ENCODE results near the gene TNXB. TPM values are rescaled to one million over a fixed set of nuclear protein-coding genes. Genes with fewer than 3 reads are reported as not detected.

Gene TNXB
- polyA plus RNA-seq, 1 donor from 2014 or later = 3.3 TPM

- H3K9ac ChIP-seq (ENCODE audit: low read length) = no peak overlapping the region
- H3K4me2 ChIP-seq (ENCODE audit: low read length) = no peak overlapping the region
- H3K27ac ChIP-seq (ENCODE audit: low read length) = no peak overlapping the region
- no peaks in the 10 kb centered on the region for H4K20me1 ChIP-seq (ENCODE audit: insufficient read depth)
- H3K4me3 ChIP-seq (ENCODE audit: low read length) = no peak overlapping the region
- H3K36me3 ChIP-seq (ENCODE audit: insufficient read depth, low read length) = no peaks in the 10 kb centered on the region
- TF ChIP-seq MXI1 (conservative IDR thresholded peaks at IDR 0.05; ENCODE audit: poor library complexity, severe bottlenecking) (no peak), EP300 (conservative IDR thresholded peaks at IDR 0.05; ENCODE audit: poor library complexity, severe bottlenecking) (no peak), EZH2 (IDR thresholded peaks at IDR 0.05; ENCODE audit: borderline replicate concordance, insufficient read depth, low read length, poor library complexity, severe bottlenecking) (no peak), POLR2AphosphoS5 (IDR thresholded peaks at IDR 0.05) (no peak), RAD21 (conservative IDR thresholded peaks at IDR 0.05) (no peak), REST (IDR thresholded peaks at IDR 0.05; ENCODE audit: borderline replicate concordance) (no peak), TAF1 (IDR thresholded peaks at IDR 0.05; ENCODE audit: low read depth) (no peak), CTCF (IDR thresholded peaks at IDR 0.05; ENCODE audit: poor library complexity, severe bottlenecking) (no peak), SMC3 (conservative IDR thresholded peaks at IDR 0.05; ENCODE audit: poor library complexity) (no peak)
- no peaks in the 10 kb centered on the region for H3K27me3 ChIP-seq (ENCODE audit: insufficient read depth, low read depth, low read length)
- no peaks in the 10 kb centered on the region for H3K79me2 ChIP-seq (replicated peaks; ENCODE audit: insufficient read depth, low read length)
- H3F3A ChIP-seq (ENCODE audit: insufficient read depth, low read length, poor library complexity, severe bottlenecking) = no peaks in the 10 kb centered on the region
- H3K9me3 ChIP-seq (ENCODE audit: low read length) = no peaks in the 10 kb centered on the region
- no peak overlapping the region for H2AFZ ChIP-seq (ENCODE audit: low read depth, low read length)
- no peaks in the 10 kb centered on the region for H3K9me2 ChIP-seq (ENCODE audit: insufficient read depth, low read length)
Observed at GRCh38 chr6:32137454-32137853, 28.3 kb upstream of the TNXB start.

- H3K4me3 ChIP-seq (ENCODE audit: low read length) = no peak overlapping the region
- no peaks in the 10 kb centered on the region for H4K20me1 ChIP-seq (ENCODE audit: insufficient read depth)
- no peak overlapping the region for H3K9ac ChIP-seq (ENCODE audit: low read length)
- no peak for TF ChIP-seq CTCF (IDR thresholded peaks at IDR 0.05; ENCODE audit: poor library complexity, severe bottlenecking)
- no peak for TF ChIP-seq RAD21 (conservative IDR thresholded peaks at IDR 0.05)
- TF ChIP-seq POLR2AphosphoS5 (IDR thresholded peaks at IDR 0.05) = no peak
- no peak for TF ChIP-seq MXI1 (conservative IDR thresholded peaks at IDR 0.05; ENCODE audit: poor library complexity, severe bottlenecking)
- no peak for TF ChIP-seq TAF1 (IDR thresholded peaks at IDR 0.05; ENCODE audit: low read depth)
- no peak for TF ChIP-seq EP300 (conservative IDR thresholded peaks at IDR 0.05; ENCODE audit: poor library complexity, severe bottlenecking)
- TF ChIP-seq EZH2 (IDR thresholded peaks at IDR 0.05; ENCODE audit: borderline replicate concordance, insufficient read depth, low read length, poor library complexity, severe bottlenecking) = no peak
- no peak for TF ChIP-seq SMC3 (conservative IDR thresholded peaks at IDR 0.05; ENCODE audit: poor library complexity)
- no peak for TF ChIP-seq REST (IDR thresholded peaks at IDR 0.05; ENCODE audit: borderline replicate concordance)
- no peaks in the 10 kb centered on the region for H3K9me2 ChIP-seq (ENCODE audit: insufficient read depth, low read length)
- no peak overlapping the region for H3K27ac ChIP-seq (ENCODE audit: low read length)
- no peaks in the 10 kb centered on the region for H3K36me3 ChIP-seq (ENCODE audit: insufficient read depth, low read length)
- H3K9me3 ChIP-seq (ENCODE audit: low read length) = no peaks in the 10 kb centered on the region
- H3K27me3 ChIP-seq (ENCODE audit: insufficient read depth, low read depth, low read length) = no peaks in the 10 kb centered on the region
- peaks cover 11% of the 10 kb centered on the region for H3K79me2 ChIP-seq (replicated peaks; ENCODE audit: insufficient read depth, low read length)
- no peaks in the 10 kb centered on the region for H3F3A ChIP-seq (ENCODE audit: insufficient read depth, low read length, poor library complexity, severe bottlenecking)
- no peak overlapping the region for H2AFZ ChIP-seq (ENCODE audit: low read depth, low read length)
- no peak overlapping the region for H3K4me2 ChIP-seq (ENCODE audit: low read length)
Observed at GRCh38 chr6:32133786-32134185, 24.6 kb upstream of the TNXB start.

Measured in neural cell (in vitro differentiated cells).